G401 (cell line): ENCODE measurements around the gene SRL. TPM values are rescaled to one million over a fixed set of nuclear protein-coding genes. Genes with fewer than 3 reads are reported as not detected.

ENCODE experiments used
- DNase-seq: peaks from one replicate; pipeline ENCODE4 v3.0.0-alpha.2; 2015; ENCODE audit warnings: low spot score
- in situ Hi-C: cut with HindIII; loops from 2 replicates; pipeline ENCODE4 v1.10.0; 2016; ENCODE audit warnings: low sequenced_read_pairs, mixed read lengths
- total RNA-seq: library from RNA; depleted of rRNA; stranded (reverse); fragments of >200 nt; shearing (Covaris generic); gene quantifications from 2 replicates; pipeline ENCODE4 v1.2.3, GENCODE V29; 2014; rRNA removed

The SRL gene
- total RNA-seq, result 0.07 and 0.37 TPM in 2 replicates

DNA sequence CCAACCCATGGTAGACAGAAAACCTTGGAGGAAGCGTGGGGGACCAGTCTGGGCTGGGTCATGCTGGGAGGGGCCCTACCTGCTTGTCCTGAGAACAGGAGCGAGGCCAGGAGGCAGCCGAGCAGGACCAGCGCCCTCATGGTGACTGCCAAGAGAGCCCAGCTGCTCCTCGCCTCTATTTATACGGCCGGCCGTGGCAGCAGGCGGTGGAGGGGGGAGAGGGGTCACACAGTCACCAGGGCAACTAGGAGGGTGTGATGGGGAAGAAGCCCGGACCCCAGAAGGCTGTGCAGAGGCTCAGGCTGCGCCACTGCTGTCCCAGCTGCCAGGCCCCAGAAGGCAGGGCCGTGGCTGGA is at the start of gene SRL:
Gene SRL (minus strand): TSS at position 153 of the 356 bp plus-strand sequence. CDS start 13 bp downstream, at position 140.
- DNase-seq, result no peak
- in situ Hi-C loops, result no loop called here

DNA sequence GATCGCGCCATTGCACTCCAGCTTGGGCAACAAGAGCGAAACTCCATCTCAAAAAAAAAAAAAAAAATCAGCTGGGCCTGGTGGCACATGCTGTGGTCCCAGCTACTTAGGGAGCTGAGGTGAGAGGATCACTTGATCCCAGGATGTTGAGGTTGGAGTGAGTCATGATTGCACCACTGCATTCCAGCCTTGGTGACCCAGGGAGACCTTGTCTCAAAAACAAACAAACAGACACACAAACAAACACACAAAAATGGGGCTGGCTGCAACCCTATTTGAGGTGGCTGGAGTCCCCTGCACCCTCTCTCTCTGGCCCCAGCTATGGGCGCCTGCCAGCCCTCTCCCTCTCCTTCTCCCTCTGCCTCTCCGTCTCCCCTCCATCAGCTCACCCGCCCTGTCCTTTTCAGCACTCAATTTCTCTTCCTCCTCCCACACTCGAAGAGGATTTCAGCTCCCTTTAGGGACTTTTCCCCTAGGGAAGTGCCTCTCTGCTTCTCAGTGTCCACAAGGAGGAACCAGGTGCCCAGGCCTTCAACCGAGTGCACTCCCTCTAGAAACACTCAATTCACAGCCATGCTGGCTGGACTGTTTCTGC is 48.5 kb upstream of the SRL start:
- DNase-seq, result peak; percentile 36
- in situ Hi-C loops, result no loop called here

DNA sequence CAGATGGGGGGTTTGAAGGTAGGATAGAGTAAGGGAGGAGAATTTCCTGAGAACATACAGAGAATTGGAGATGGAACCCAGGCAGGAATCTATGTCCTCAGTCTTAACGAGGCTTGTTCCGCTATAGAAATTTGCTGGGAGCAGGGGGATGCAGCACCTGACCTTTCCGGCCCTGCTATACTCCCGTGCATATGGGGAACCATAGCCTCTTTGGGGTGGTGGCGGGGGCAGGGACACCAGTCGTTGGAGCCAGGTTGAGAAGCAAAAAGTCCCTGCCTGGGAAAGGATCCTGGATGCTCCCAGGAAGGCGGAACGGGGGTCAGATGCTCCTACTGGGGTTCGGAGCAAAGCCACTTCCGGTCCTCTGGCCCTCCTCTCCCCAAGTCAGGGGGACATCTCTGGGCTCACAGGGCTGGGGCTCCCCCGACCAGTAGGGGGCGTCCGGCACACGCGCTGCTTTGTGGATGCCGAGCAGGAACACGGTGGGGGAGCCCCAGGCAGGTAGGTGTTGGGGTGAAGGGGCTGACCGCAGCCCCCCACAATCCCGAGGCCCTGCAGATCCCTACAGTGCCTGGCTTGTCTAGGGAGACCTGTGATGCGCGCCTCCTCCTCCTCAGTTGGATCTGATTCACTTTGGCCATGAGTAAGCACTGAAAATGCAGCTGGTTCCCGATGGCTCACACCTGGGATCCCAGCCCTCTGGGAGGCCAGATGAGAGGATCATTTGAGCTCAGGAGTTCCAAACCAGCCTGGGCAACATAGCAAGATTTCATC is 46.5 kb upstream of the SRL start:
- in situ Hi-C loops, result no loop called here
- peak; percentile 78 for DNase-seq

DNA sequence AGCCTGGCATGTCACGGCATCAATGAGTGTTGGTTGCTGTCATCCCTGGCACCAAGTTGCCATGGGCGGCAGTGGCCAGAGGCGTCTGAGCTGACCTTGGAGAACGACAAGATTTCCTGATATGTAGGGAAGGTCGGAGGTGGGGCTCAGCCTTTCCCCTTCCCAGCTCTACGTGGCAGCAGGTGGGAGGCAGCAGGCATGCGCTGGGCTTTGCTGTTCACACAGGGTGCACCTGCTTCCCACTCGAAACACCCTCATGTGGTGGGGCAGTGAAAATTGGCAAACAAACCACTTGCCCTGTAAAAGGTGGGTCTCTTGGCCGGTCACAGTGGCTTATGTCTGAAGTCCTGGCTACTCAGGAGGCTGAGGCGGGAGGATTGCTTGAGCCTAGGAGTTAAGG is 43.3 kb upstream of the SRL start:
- in situ Hi-C loops, result no loop called here
- DNase-seq, result no peak

DNA sequence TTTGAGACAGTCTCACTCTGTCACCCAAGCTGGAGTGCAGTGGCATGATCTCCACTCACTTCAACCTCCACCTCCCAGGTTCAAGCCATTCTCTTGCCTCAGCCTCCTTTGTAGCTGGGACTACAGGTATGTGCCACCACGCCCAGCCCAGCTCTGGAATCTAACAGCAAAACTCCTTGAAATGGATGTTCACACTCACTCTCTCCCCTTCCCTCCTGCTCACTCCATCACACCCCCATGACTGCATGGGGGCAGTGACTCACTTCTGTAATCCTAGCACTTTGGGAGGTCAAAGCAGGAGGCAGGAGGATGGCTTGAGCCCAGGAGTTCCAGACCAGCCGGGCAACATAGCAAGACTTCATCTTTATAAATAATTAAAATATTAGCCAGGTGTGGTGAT is 42.1 kb upstream of the SRL start:
- in situ Hi-C loops, result no loop called here

DNA sequence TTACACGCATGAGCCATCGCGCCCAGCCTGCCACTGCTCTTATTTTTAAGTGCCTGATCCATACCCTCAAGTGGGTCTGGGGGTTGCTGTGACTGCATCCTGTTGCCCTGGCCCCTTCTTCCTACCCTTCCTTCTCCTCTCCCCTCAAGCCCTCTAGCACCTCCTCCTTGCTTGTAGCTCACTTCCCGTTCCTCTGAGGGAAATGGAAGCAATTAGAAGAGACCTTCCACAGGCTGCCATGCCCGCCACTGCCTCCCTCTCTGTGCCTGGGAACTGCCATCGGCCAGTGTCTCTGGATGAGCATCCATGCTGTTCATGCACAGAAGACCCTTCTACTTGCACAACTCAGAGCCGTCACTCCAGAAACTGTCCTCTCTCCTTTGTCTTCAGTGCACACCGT is 41.6 kb upstream of the SRL start:
- in situ Hi-C loops, result no loop called here
- DNase-seq, result no peak

More for the DNA sequence above, 42.1 kb upstream of the SRL start:
- no peak for DNase-seq

DNA sequence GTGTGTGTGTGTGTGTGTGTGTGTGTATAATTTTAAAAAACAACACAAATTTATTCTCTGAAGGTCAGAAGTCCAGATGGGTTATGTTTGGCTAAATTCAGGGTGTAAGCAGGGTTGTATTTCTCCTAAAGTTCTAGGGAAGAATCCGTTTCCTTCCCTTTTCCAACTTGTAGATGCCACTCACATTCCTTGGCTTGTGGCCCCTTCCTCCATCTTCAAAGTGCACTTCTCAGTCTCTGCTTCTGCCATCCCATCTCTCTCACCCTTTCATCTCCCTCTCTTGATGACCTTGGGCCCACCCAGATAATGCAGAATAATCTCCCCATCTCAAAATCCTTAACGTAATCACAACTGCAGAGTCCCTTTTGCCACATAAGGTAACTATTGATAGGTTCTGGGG is 38.7 kb upstream of the SRL start:
- no peak for DNase-seq
- in situ Hi-C loops, result no loop called here

DNA sequence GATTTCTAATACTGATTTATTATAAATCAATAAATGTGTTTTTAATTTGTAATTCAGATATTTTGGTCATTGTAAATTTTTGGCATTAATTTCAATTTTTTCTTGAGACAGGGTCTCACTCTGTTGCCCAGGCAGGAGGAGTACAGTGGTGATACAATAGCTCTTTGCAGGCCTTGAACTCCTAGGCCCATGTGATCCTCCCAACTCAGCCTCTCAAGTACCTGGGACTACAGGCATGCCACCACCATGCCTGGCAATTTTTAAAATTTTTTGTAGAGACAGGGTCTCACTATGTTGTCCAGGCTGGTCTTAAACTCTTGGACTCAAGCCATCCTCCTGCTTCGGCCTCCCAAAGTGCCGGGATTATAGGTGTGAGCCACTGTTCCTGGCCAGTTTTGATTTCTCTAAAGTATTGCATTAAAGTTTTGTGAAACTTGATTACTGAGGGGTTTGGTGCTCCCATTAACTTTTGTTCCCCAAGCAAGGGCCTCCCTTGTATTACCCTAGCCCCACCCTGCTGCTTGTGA is 36.2 kb upstream of the SRL start:
- in situ Hi-C loops, result no loop called here
- no peak for DNase-seq

DNA sequence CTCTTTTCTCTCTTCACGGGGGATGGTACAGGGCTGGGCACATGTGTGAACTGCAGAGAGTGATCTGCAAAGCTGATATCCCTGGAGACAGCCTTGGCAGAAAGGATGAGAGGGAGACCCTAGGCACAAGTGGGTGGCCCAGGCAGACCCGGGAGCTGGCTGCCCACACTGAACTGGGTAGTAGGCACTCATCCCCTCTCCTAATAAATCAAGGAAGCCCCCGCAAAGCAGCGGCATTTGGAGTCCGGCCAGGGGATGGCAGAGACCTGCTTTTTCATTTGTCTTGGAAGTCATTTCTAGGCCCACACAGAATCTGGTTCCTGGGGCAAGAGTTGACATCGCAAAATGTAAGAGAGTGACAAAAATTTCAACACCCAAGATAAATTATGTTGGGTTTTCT is 34.0 kb upstream of the SRL start:
- in situ Hi-C loops, result no loop called here
- no peak for DNase-seq

DNA sequence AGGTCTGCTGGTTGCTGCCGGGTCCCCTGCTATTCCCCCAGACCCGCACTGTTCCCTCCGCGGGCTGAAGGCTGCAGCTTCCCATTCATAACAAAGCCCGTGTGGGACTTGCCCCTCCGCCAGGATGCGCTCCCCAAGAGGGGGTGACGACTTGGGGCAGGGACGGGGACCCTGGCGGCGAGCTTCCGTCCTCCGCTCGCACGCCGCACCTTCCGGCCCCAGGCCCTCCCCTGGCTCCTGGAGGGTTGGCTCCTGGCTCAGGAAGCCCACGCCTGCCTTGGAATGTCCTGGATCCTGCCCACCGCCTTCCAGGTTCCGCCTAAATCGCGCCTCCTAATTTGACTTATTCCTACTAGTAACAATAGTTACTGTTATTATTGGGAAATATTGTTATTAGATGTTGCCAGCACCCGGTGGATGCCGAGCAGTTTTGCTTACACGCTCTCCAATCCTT is 32.0 kb upstream of the SRL start:
- in situ Hi-C loops, result no loop called here
- DNase-seq, result peak; percentile 44

DNA sequence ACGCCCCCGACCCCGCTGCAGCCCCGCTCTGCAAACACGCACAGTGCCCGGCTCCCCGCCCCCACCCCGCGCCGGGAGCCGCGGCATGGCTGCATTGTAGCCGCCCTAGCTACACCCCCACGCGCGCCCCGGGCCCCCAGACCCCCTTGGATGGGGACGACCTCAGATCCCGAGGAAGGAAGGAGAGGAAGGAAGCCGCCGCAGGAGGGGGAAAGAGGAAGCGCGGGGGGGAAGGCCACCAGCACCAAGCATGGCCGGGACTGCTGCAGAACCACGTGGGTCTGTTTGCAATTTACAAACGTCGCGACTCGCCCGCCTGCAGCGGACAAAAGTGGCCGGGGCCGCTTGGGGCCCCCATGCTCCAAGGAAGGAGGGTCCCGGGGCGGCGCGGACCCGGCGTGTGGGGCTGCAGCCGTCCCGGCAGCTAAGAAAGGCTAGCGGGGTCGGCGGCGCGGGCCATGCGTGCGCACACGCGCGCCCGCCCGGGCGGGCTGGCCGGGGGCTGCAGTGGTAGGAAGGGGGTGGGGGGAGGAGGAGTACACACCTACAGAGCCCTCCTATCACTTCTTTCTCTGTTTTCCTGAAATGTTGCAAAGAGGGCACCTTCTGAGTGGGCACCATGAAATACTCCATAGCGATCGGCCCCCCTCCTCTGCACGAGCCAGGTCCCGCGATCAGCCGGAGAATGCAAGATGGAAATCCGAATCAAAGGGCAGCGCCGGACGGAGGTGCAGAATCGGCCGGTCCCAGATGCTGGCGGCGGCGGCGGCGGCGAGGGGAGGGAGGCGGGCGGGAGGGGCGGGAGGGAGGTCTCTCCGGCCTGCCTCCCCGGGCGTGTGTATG is 30.5 kb upstream of the SRL start:
- in situ Hi-C loops, result no loop called here
- DNase-seq, result peak; percentile 51

DNA sequence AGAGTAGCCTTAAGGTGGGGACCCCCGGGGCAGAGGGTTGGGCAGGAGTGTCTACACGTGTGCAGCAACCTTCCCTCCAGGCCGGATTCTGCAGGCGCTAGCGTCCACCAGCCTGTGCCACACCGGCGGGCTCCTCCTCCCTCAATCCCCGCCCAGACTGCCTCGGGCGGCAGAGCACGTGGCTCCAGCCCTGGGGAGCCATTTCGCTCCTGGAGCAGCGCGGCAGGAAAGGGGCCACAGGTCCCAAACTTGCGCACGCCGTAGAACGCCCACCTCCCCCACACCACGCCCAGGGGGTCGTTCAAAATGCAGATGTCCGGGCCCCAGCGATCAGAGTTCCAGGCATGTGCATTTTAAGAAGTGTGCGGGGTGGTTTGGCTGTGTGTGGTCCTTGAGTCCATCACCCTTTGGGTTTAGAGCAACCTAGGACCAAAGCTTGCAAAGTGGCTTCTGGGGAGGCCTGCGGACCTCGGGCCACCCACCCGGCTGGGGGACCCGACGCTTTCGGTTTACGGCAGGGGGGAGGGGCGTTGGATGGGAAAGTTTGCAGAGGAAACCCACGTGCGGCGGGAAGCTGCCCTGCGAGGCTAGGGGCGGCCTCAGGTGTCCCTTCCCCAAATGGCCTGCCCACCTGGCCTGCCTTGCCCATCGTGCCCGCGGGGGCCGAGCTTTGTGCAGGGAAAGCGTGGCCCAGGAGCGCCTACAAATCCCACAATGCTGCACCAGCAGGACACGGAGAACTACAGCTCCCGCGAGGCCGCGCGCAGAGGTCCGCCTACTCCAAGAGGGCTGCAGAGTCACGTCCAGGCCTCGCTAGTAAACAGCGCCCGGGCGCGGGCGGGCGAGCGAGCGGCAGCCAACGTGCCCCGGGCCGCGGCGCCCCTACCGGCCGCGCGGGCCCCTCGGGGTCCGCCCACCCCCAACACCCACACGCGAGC is 29.6 kb upstream of the SRL start:
- in situ Hi-C loops, result no loop called here
- DNase-seq, result peak; percentile 93

DNA sequence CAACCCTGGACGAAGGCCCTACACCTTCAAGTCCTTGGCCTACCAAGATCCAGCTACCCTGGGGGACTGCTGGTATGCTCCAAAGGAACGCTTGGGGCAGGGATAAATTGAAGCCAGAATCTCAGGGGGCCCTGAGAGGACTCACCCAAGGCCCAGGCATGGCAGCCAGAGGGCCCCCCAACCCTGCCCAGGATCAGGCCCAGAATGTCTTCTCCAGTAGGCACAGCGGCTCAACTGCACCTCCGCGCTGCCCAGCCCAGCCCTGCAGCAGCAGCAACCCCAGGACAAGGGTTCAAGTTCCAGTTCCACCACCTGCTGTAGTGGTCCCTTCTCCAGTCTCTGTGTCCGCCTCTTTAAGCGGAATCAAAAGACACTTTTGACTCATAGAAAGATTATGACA is 28.7 kb upstream of the SRL start:
- in situ Hi-C loops, result no loop called here
- no peak for DNase-seq

DNA sequence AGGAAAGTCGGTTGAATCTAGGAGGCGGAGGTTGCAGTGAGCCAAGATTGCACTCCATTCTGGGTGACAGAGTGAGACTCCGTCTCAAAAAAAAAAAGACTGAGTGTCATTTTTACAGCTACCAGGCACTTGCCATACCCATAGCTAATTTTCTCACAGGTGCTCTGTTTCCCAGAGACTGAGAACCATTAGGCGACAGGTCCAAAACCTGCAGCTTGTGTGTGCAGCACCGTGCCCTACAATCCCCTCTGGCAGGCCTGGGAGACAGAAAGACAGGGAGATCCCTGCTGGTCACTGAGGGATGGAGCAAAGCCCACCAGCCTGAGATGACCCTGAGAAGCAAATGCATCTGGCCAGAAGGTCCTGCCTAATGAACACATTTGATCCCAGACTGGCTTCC is 28.2 kb upstream of the SRL start:
- DNase-seq, result no peak
- in situ Hi-C loops, result no loop called here

DNA sequence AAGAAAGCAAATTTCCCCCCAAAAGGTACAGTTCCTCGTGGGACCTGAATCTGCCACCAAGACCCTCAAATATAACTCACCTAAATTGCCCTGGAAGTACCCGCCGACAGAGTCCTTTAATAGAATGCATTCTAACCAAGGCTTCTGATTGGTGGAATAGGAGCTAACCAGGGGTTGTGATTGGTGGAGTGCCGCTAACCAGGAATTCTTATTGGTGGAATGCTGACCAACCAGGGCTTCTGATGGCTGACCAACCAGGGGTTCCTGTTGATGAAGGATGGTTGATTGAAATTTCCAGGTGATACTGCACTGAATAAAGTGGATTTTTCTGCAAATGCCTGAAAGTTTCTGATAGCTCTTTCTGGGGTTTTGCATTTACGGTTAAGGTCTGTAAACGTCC is 24.5 kb upstream of the SRL start:
- in situ Hi-C loops, result no loop called here
- DNase-seq, result peak; percentile 39

DNA sequence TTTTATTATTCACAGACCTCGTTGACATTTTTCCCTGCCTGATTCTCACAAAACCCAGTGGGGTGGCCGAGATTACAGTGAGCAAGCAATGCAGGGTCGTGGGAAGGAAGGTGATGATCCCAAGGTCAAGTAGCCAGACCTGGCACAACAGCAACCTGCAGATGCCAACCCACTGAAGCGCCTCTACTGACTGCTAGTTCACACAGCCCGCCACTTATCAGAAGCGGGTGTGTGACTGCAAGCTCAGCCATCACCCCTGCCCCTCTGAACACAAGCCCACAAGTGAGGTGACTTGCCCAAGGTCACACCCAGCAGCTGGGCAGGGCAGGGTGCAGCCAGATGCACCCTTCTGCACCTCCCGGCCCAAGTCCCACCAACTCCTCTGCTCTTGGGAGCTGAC is 23.8 kb upstream of the SRL start:
- no peak for DNase-seq
- in situ Hi-C loops, result no loop called here

DNA sequence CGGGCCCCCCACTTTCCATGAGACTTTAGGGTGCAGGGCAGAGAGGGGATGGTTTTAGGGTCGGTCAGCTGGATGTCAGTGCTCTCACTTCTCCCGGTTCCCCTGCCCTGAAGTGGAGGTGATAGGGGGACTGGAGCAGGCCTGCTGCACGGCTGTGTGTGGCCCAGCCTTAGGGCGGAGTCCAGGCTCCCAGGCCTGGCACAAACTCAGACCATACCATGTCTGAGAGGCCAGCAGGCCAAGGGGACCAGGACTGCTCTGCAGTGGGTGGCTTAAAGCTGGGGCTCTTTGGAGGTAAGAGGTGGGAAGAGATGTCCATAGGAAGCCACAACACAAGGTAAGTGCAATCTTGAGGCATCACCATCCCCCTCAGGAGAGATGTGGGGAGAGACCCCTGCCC is 22.7 kb upstream of the SRL start:
- DNase-seq, result no peak
- in situ Hi-C loops, result no loop called here

DNA sequence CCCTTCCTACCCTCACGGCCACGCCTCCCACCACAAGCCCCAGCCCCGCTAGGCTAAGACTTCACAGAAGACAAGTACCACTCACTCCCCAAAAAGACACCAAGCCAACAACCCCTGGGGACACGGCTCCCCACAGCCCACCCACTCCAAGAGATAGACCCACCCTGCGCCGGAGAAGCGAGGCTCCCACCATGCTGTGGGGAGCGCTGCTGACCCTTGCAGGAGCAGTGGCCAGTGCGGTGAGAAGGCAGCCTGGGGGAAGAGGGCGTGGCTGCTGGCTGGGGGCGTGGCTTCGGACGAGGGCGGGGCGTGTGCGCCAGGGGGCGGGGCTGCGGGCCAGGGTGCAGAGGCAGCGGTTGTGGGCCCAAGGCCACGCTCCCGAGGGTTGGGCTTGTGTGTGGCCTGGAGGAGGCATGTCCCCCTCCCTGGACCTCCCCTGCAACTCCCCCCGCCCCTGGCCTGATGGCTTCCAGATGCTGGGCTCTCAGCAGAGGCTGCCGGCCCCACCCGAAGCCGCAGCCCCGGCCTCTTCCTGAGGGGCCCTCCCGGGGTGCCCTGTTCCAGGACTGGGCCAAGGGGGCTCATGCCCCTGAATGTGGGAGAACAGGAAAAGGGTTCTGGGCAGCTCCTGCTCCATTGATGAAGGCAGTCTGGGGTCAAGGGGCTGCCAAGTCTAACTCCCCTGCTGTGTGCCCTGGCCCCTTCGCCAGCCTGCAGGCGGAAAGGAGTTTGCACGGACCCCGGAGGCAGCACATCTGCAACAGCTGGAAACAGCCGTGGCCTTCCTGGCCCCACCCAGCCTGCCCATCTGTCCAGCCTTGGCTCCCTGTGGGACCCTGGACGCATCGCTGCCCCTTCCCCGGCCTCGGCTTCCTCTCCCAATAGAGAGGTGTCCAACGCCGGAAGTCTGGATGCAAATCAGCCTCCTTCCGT is 21.9 kb upstream of the SRL start:
- in situ Hi-C loops, result no loop called here
- DNase-seq, result no peak
